Liver (tissue), 9 donors: Measurements from ENCODE around the gene GINS2. TPM values are rescaled to one million over a fixed set of nuclear protein-coding genes. Genes with fewer than 3 reads are reported as not detected.

Source experiments
- DNase-seq: peaks from one replicate; pipeline ENCODE4 v3.0.0-alpha.2; 2017; ENCODE audit warnings: low spot score
- H3K27ac ChIP-seq, 2 donors: one replicate each; pipeline ENCODE4 v1.7.0; 2013; ENCODE audit warnings: inconsistent platforms in 2 of 2, low read length in 2 of 2, control low read depth in 1 of 2, low read depth in 1 of 2, mild to moderate bottlenecking in 1 of 2
- H3K27me3 ChIP-seq, 4 donors: one replicate each; pipeline versions ENCODE4 v1.6.1 to v1.7.0; 2013; ENCODE audit warnings: low read length in 3 of 4, inconsistent platforms in 1 of 4, mild to moderate bottlenecking in 1 of 4, moderate library complexity in 1 of 4; ENCODE audit not compliant: control insufficient read depth in 4 of 4, insufficient read depth in 4 of 4
- H3K36me3 ChIP-seq, 4 donors: one replicate each; pipeline versions ENCODE4 v1.6.1 to v1.7.0; 2013; ENCODE audit warnings: low read length in 3 of 4, mild to moderate bottlenecking in 3 of 4, low read depth in 1 of 4, moderate library complexity in 1 of 4; ENCODE audit not compliant: control insufficient read depth in 4 of 4, insufficient read depth in 3 of 4
- H3K4me1 ChIP-seq, 4 donors: one replicate each; pipeline versions ENCODE4 v1.6.1 to v1.7.0; 2013; ENCODE audit warnings: low read length in 3 of 4, mild to moderate bottlenecking in 3 of 4, moderate library complexity in 1 of 4; ENCODE audit not compliant: control insufficient read depth in 4 of 4, insufficient read depth in 4 of 4
- H3K4me3 ChIP-seq, 3 donors: one replicate each; pipeline versions ENCODE4 v1.6.1 to v1.7.0; 2013; ENCODE audit warnings: low read length in 3 of 3, control low read depth in 1 of 3, low read depth in 1 of 3, mild to moderate bottlenecking in 1 of 3
- H3K9ac ChIP-seq, 2 donors: one replicate each; pipeline ENCODE4 v1.7.0; 2013; ENCODE audit warnings: low read length in 2 of 2, mild to moderate bottlenecking in 2 of 2, moderate library complexity in 2 of 2, control low read depth in 1 of 2, low read depth in 1 of 2
- H3K9me3 ChIP-seq, 4 donors: one replicate each; pipeline versions ENCODE4 v1.6.1 to v1.7.0; 2013; ENCODE audit warnings: low read length in 3 of 4; ENCODE audit not compliant: control insufficient read depth in 4 of 4
- CTCF ChIP-seq: fragments of 150-350 bp; IDR thresholded peaks from 2 replicates; pipeline ENCODE4 v1.5.1; 2017; ENCODE audit warnings: improper control_type of control experiment, low read depth, low read length; ENCODE audit not compliant: missing input control
- GABPA ChIP-seq, 2 donors: IDR thresholded peaks in 1 of 2; conservative IDR thresholded peaks in 1 of 2; 2 replicates each; pipeline ENCODE4 v1.6.1; 2016; ENCODE audit warnings: antibody characterized with exemption in 2 of 2, mild to moderate bottlenecking in 1 of 2, moderate library complexity in 1 of 2
- HNF4A ChIP-seq, 2 donors: conservative IDR thresholded peaks; 2 replicates each; pipeline ENCODE4 v1.6.1; 2016; ENCODE audit warnings: antibody characterized with exemption in 2 of 2, mild to moderate bottlenecking in 2 of 2
- JUND ChIP-seq, 2 donors: IDR thresholded peaks; 2 replicates each; pipeline ENCODE4 v1.6.1; 2016; ENCODE audit warnings: antibody characterized with exemption in 2 of 2
- MAX ChIP-seq: IDR thresholded peaks from 2 replicates; pipeline ENCODE4 v1.6.1; 2016; ENCODE audit warnings: antibody characterized with exemption
- NR2F2 ChIP-seq: IDR thresholded peaks from 2 replicates; pipeline ENCODE4 v1.6.1; 2016; ENCODE audit warnings: antibody characterized with exemption
- RAD21 ChIP-seq, 2 donors: IDR thresholded peaks; 2 replicates each; pipeline ENCODE4 v1.6.1; 2016; ENCODE audit warnings: antibody characterized with exemption in 2 of 2, mild to moderate bottlenecking in 2 of 2
- REST ChIP-seq: IDR thresholded peaks from 2 replicates; pipeline ENCODE4 v1.6.1; 2016; ENCODE audit warnings: antibody characterized with exemption, mild to moderate bottlenecking
- RXRA ChIP-seq, 2 donors: IDR thresholded peaks; 2 replicates each; pipeline ENCODE4 v1.6.1; 2017 to 2018; ENCODE audit warnings: antibody characterized with exemption in 2 of 2, mild to moderate bottlenecking in 1 of 2
- SP1 ChIP-seq: IDR thresholded peaks from 2 replicates; pipeline ENCODE4 v1.6.1; 2018; ENCODE audit warnings: antibody characterized with exemption, mild to moderate bottlenecking
- TAF1 ChIP-seq: conservative IDR thresholded peaks from 2 replicates; pipeline ENCODE4 v1.6.1; 2016; ENCODE audit warnings: antibody characterized with exemption, mild to moderate bottlenecking
- YY1 ChIP-seq: IDR thresholded peaks from 2 replicates; pipeline ENCODE4 v1.6.1; 2016; ENCODE audit warnings: antibody characterized with exemption, mild to moderate bottlenecking
- WGBS: extraction: QIAGEN DNeasy Blood & Tissue Kit; methylation state at CpG from one replicate; pipeline ENCODE4 v1.1.7; 2013; 5-methylcytosine and 5-hydroxymethylcytosine counted together
- polyA plus RNA-seq, 2 donors: library from polyadenylated mRNA; stranded (reverse) in 1 of 2; unstranded in 1 of 2; fragments of 200-250 nt in 1 of 2; fragments of >200 nt in 1 of 2; fragmentation: Nextera tagmentation in 1 of 2; extraction: Ambion mirVana in 1 of 2; gene quantifications; one replicate each; pipeline versions ENCODE4 v1.2.1 to v1.2.3, GENCODE V29; 2013 to 2015
- total RNA-seq, 2 donors: library from RNA; depleted of rRNA; stranded (reverse); fragments of >200 nt; gene quantifications; one replicate each; pipeline ENCODE4 v1.2.3, GENCODE V29; 2014
- TF ChIP-seq, protein P1 (sequence below): IDR thresholded peaks from 2 replicates; pipeline ENCODE4 v1.6.1; 2016; ENCODE audit warnings: antibody characterized with exemption
- donor health status: healthy.
- donor health status: healthy.
- donor health status: healthy.
- donor health status: healthy.
- donor health status: healthy.

The GINS2 gene
- total and polyA plus RNA-seq, 4 donors = 0.17 to 9.3 (median 0.86) TPM

DNA sequence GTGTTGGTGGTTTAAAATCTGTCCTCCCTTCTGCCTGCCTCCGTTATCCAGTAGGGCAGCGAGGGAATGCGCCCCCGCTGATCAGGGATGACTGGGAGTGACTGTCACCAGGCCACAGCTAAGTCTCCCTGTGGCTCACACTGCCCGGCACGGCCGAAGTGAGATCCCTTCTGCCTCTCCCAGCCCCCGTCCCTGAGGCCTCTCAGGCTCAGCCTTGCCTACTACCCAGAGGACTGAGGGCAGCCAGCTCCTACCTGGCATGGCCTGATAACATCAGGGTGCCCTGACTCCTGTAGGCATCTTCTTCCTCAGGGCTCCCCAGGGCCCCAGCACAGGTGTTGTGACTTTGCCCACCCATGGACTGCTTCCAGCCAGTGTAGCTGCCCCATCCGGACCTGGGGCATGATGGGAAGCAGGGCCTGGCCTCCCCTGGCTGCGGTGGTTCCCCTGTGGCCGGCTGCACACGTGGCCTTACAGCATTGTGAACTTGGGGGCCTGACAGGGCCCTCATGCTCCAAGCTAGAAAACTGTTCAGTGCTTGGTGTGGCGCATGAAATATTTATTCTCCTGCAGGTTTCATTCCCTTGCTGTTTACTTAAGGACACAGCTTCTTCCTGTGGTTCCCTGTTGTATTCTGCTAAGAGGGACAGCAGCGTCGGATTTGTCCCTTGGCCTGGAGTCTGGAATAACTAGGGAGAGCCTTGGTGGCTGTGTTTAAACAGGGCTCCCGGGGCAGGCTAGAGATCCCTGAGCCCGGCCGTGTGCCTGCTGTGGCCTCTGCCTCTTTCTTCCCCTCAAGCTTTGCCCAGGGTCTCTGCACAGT, 30.0 kb downstream of the GINS2 start:
- TF ChIP-seq JUND (IDR thresholded peaks at IDR 0.05) = no peak
- TF ChIP-seq RAD21 (IDR thresholded peaks at IDR 0.05) = no peak
- TF ChIP-seq TAF1 = no peak
- TF ChIP-seq RXRA (IDR thresholded peaks at IDR 0.05) = no peak
- TF ChIP-seq NR2F2 = no peak
- TF ChIP-seq MAX = no peak
- no peak for TF ChIP-seq CTCF
- no peak for TF ChIP-seq YY1
- TF ChIP-seq HNF4A (conservative IDR thresholded peaks at IDR 0.05) = no peak
- no peak for TF ChIP-seq SP1
- no peak for TF ChIP-seq GABPA (IDR thresholded peaks at IDR 0.05 in 1 of 2, conservative IDR thresholded peaks at IDR 0.05 in 1 of 2)
- TF ChIP-seq REST = no peak
- DNase-seq = no peak
- no peaks in the 10 kb centered on the region for H3K27me3 ChIP-seq
- WGBS = 91% methylated on average over 18 of the region's 18 CpGs
- peaks cover 35 to 87% (median 49%) of the 10 kb centered on the region in 4 donors for H3K36me3 ChIP-seq
- no peaks in the 10 kb centered on the region for H3K4me1 ChIP-seq
- H3K9ac ChIP-seq = no peak overlapping the region
- H3K9me3 ChIP-seq = no peaks in the 10 kb centered on the region
- no peak overlapping the region for H3K27ac ChIP-seq
- H3K4me3 ChIP-seq = no peak overlapping the region

DNA sequence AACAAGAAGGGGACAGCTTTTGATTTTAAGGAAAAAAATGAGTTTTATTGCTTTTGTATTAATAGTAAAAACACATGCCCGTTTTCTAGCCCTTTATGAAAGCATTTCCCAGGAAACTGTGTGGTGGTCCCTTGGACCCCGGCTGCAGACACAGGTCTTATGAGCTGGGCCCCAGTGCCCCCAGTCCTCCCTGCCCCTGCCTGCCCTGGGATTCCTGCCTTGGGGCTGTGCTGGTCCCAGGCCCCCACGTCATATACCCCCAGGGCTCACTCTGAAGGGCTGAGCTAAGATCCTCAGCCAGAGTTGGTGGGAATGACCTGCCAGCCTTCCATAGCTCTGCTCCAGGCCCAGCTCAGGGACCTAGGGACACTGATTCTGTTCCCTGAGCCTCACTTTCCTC, 30.8 kb downstream of the GINS2 start:
- Histone ChIP-seq H3K4me3 (no peak overlapping the region), H3K36me3 (peaks cover 31 to 83% (median 42%) of the 10 kb centered on the region in 4 donors), H3K9ac (no peak overlapping the region), H3K9me3 (no peaks in the 10 kb centered on the region), H3K4me1 (no peaks in the 10 kb centered on the region), H3K27me3 (no peaks in the 10 kb centered on the region), H3K27ac (no peak overlapping the region)
- no peak for DNase-seq
- 92% methylated on average over 3 of the region's 3 CpGs for WGBS
- TF ChIP-seq RAD21 (IDR thresholded peaks at IDR 0.05) (no peak), NR2F2 (no peak), REST (no peak)
- TF ChIP-seq, protein P1, sequence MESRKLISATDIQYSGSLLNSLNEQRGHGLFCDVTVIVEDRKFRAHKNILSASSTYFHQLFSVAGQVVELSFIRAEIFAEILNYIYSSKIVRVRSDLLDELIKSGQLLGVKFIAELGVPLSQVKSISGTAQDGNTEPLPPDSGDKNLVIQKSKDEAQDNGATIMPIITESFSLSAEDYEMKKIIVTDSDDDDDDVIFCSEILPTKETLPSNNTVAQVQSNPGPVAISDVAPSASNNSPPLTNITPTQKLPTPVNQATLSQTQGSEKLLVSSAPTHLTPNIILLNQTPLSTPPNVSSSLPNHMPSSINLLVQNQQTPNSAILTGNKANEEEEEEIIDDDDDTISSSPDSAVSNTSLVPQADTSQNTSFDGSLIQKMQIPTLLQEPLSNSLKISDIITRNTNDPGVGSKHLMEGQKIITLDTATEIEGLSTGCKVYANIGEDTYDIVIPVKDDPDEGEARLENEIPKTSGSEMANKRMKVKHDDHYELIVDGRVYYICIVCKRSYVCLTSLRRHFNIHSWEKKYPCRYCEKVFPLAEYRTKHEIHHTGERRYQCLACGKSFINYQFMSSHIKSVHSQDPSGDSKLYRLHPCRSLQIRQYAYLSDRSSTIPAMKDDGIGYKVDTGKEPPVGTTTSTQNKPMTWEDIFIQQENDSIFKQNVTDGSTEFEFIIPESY = no peak
